Measurements from ENCODE around the gene CCDC78.

CCDC78 gene

GRCh38 chr16:683396-684070 lies 42.7 kb downstream of the CCDC78 start:
- Histone ChIP-seq H3K27ac (ENCODE audit: low read depth, low read length) (peak overlapping the region; percentile 66), H3K9me3 (ENCODE audit: control insufficient read depth in 1 of 2, low read length in 2 of 2) (no peaks in the 10 kb centered on the region), H3K36me3 (ENCODE audit: control insufficient read depth in 1 of 2, insufficient read depth in 2 of 2, low read length in 2 of 2) (peaks cover 21 to 42% of the 10 kb centered on the region in 2 donors), H3K9ac (ENCODE audit: low read depth in 1 of 2, low read length in 2 of 2) (peak overlapping the region; percentile 43 to 54), H3K4me3 (ENCODE audit: low read depth in 1 of 2, low read length in 2 of 2) (peak overlapping the region; percentile 71 to 77), H3K27me3 (ENCODE audit: control insufficient read depth in 1 of 2, insufficient read depth in 2 of 2, low read length in 2 of 2) (no peaks in the 10 kb centered on the region), H3K4me1 (ENCODE audit: control insufficient read depth in 1 of 2, insufficient read depth in 2 of 2, low read length in 2 of 2) (peaks cover 19 to 41% of the 10 kb centered on the region in 2 donors)

GRCh38 chr16:682493-683395 lies 43.5 kb downstream of the CCDC78 start:
- Histone ChIP-seq H3K9me3 (ENCODE audit: control insufficient read depth in 1 of 2, low read length in 2 of 2) (no peaks in the 10 kb centered on the region), H3K4me3 (ENCODE audit: low read depth in 1 of 2, low read length in 2 of 2) (peak overlapping the region; percentile 71 to 77), H3K9ac (ENCODE audit: low read depth in 1 of 2, low read length in 2 of 2) (peak overlapping the region in 1 of 2 donors; percentile 54), H3K36me3 (ENCODE audit: control insufficient read depth in 1 of 2, insufficient read depth in 2 of 2, low read length in 2 of 2) (peaks cover 21 to 40% of the 10 kb centered on the region in 2 donors), H3K27me3 (ENCODE audit: control insufficient read depth in 1 of 2, insufficient read depth in 2 of 2, low read length in 2 of 2) (no peaks in the 10 kb centered on the region), H3K4me1 (ENCODE audit: control insufficient read depth in 1 of 2, insufficient read depth in 2 of 2, low read length in 2 of 2) (peaks cover 19 to 41% of the 10 kb centered on the region in 2 donors), H3K27ac (ENCODE audit: low read depth, low read length) (no peak overlapping the region)

- no peaks in the 10 kb centered on the region for H3K27me3 ChIP-seq (ENCODE audit: control insufficient read depth in 1 of 2, insufficient read depth in 2 of 2, low read length in 2 of 2)
- no peaks in the 10 kb centered on the region for H3K9me3 ChIP-seq (ENCODE audit: control insufficient read depth in 1 of 2, low read length in 2 of 2)
- H3K36me3 ChIP-seq (ENCODE audit: control insufficient read depth in 1 of 2, insufficient read depth in 2 of 2, low read length in 2 of 2), result peaks cover 21 to 31% of the 10 kb centered on the region in 2 donors
- peak overlapping the region; percentile 76 to 78 for H3K9ac ChIP-seq (ENCODE audit: low read depth in 1 of 2, low read length in 2 of 2)
- H3K4me1 ChIP-seq (ENCODE audit: control insufficient read depth in 1 of 2, insufficient read depth in 2 of 2, low read length in 2 of 2), result peaks cover 19 to 47% of the 10 kb centered on the region in 2 donors
- H3K27ac ChIP-seq (ENCODE audit: low read depth, low read length), result no peak overlapping the region
- H3K4me3 ChIP-seq (ENCODE audit: low read depth in 1 of 2, low read length in 2 of 2), result peak overlapping the region; percentile 79 to 84
These were observed 44.4 kb downstream of the CCDC78 start for GRCh38 chr16:681746-682427.

- Histone ChIP-seq H3K4me3 (ENCODE audit: low read depth in 1 of 2, low read length in 2 of 2) (peak overlapping the region; percentile 79 to 84), H3K9ac (ENCODE audit: low read depth in 1 of 2, low read length in 2 of 2) (peak overlapping the region; percentile 76 to 78), H3K9me3 (ENCODE audit: control insufficient read depth in 1 of 2, low read length in 2 of 2) (no peaks in the 10 kb centered on the region), H3K27me3 (ENCODE audit: control insufficient read depth in 1 of 2, insufficient read depth in 2 of 2, low read length in 2 of 2) (no peaks in the 10 kb centered on the region), H3K27ac (ENCODE audit: low read depth, low read length) (peak overlapping the region; percentile 39), H3K4me1 (ENCODE audit: control insufficient read depth in 1 of 2, insufficient read depth in 2 of 2, low read length in 2 of 2) (peaks cover 27 to 54% of the 10 kb centered on the region in 2 donors), H3K36me3 (ENCODE audit: control insufficient read depth in 1 of 2, insufficient read depth in 2 of 2, low read length in 2 of 2) (peaks cover 18 to 25% of the 10 kb centered on the region in 2 donors)
These were observed 45.1 kb downstream of the CCDC78 start for GRCh38 chr16:680967-681745.

GRCh38 chr16:680625-680945 lies 45.7 kb downstream of the CCDC78 start:
- H3K9ac ChIP-seq (ENCODE audit: low read depth in 1 of 2, low read length in 2 of 2), result peak overlapping the region; percentile 76 to 78
- H3K27me3 ChIP-seq (ENCODE audit: control insufficient read depth in 1 of 2, insufficient read depth in 2 of 2, low read length in 2 of 2), result no peaks in the 10 kb centered on the region
- no peaks in the 10 kb centered on the region for H3K9me3 ChIP-seq (ENCODE audit: control insufficient read depth in 1 of 2, low read length in 2 of 2)
- H3K4me3 ChIP-seq (ENCODE audit: low read depth in 1 of 2, low read length in 2 of 2), result peak overlapping the region; percentile 79 to 84
- H3K36me3 ChIP-seq (ENCODE audit: control insufficient read depth in 1 of 2, insufficient read depth in 2 of 2, low read length in 2 of 2), result peaks cover 18 to 25% of the 10 kb centered on the region in 2 donors
- peaks cover 29 to 56% of the 10 kb centered on the region in 2 donors for H3K4me1 ChIP-seq (ENCODE audit: control insufficient read depth in 1 of 2, insufficient read depth in 2 of 2, low read length in 2 of 2)
- peak overlapping the region; percentile 50 for H3K27ac ChIP-seq (ENCODE audit: low read depth, low read length)

GRCh38 chr16:679814-680624 lies 46.2 kb downstream of the CCDC78 start, which contains the start of gene STUB1:
Gene STUB1, plus strand, starts transcription at chr16:680410. Its CDS starts 116 bp downstream, at chr16:680526.
- Histone ChIP-seq H3K36me3 (ENCODE audit: control insufficient read depth in 1 of 2, insufficient read depth in 2 of 2, low read length in 2 of 2) (peaks cover 18 to 21% of the 10 kb centered on the region in 2 donors), H3K4me1 (ENCODE audit: control insufficient read depth in 1 of 2, insufficient read depth in 2 of 2, low read length in 2 of 2) (peaks cover 33 to 55% of the 10 kb centered on the region in 2 donors), H3K9ac (ENCODE audit: low read depth in 1 of 2, low read length in 2 of 2) (peak within 1 kb of the TSS; percentile 78 to 80), H3K27ac (ENCODE audit: low read depth, low read length) (peak within 1 kb of the TSS; percentile 97), H3K27me3 (ENCODE audit: control insufficient read depth in 1 of 2, insufficient read depth in 2 of 2, low read length in 2 of 2) (no peaks in the 10 kb centered on the region), H3K4me3 (ENCODE audit: low read depth in 1 of 2, low read length in 2 of 2) (peak within 1 kb of the TSS; percentile 79 to 84), H3K9me3 (ENCODE audit: control insufficient read depth in 1 of 2, low read length in 2 of 2) (no peaks in the 10 kb centered on the region)

GRCh38 chr16:678858-679813 lies 47.1 kb downstream of the CCDC78 start:
- H3K27ac ChIP-seq (ENCODE audit: low read depth, low read length), result peak overlapping the region; percentile 57
- peaks cover 34 to 53% of the 10 kb centered on the region in 2 donors for H3K4me1 ChIP-seq (ENCODE audit: control insufficient read depth in 1 of 2, insufficient read depth in 2 of 2, low read length in 2 of 2)
- H3K9ac ChIP-seq (ENCODE audit: low read depth in 1 of 2, low read length in 2 of 2), result peak overlapping the region in 1 of 2 donors; percentile 2
- H3K4me3 ChIP-seq (ENCODE audit: low read depth in 1 of 2, low read length in 2 of 2), result peak overlapping the region; percentile 35 to 72
- peaks cover 18 to 22% of the 10 kb centered on the region in 2 donors for H3K36me3 ChIP-seq (ENCODE audit: control insufficient read depth in 1 of 2, insufficient read depth in 2 of 2, low read length in 2 of 2)
- H3K9me3 ChIP-seq (ENCODE audit: control insufficient read depth in 1 of 2, low read length in 2 of 2), result no peaks in the 10 kb centered on the region
- no peaks in the 10 kb centered on the region for H3K27me3 ChIP-seq (ENCODE audit: control insufficient read depth in 1 of 2, insufficient read depth in 2 of 2, low read length in 2 of 2)

- H3K27ac ChIP-seq (ENCODE audit: low read depth, low read length), result no peak overlapping the region
- no peak overlapping the region for H3K9ac ChIP-seq (ENCODE audit: low read depth in 1 of 2, low read length in 2 of 2)
- H3K9me3 ChIP-seq (ENCODE audit: control insufficient read depth in 1 of 2, low read length in 2 of 2), result no peaks in the 10 kb centered on the region
- no peaks in the 10 kb centered on the region for H3K27me3 ChIP-seq (ENCODE audit: control insufficient read depth in 1 of 2, insufficient read depth in 2 of 2, low read length in 2 of 2)
- H3K4me3 ChIP-seq (ENCODE audit: low read depth in 1 of 2, low read length in 2 of 2), result no peak overlapping the region
- peaks cover 32 to 48% of the 10 kb centered on the region in 2 donors for H3K4me1 ChIP-seq (ENCODE audit: control insufficient read depth in 1 of 2, insufficient read depth in 2 of 2, low read length in 2 of 2)
- H3K36me3 ChIP-seq (ENCODE audit: control insufficient read depth in 1 of 2, insufficient read depth in 2 of 2, low read length in 2 of 2), result peaks cover 18 to 29% of the 10 kb centered on the region in 2 donors
These were observed 47.9 kb downstream of the CCDC78 start for GRCh38 chr16:678209-678857.
